Trophoblast cell (in vitro differentiated cells and primary cell): ENCODE measurements around the gene TMEM145.

Source experiments
- DNase-seq, 2 donors: peaks; one replicate each; pipeline ENCODE4 v3.0.0-alpha.2; 2016
- H2AFZ ChIP-seq: 2 replicates; pipeline ENCODE4 v1.6.1; 2013; ENCODE audit warnings: low read length, moderate library complexity, mild to moderate bottlenecking; ENCODE audit not compliant: insufficient read depth, poor library complexity
- H2AK5ac ChIP-seq: 2 replicates; pipeline ENCODE4 v1.6.1; 2013; ENCODE audit warnings: mild to moderate bottlenecking, low read length
- H2BK120ac ChIP-seq: 2 replicates; pipeline ENCODE4 v1.6.1; 2013; ENCODE audit warnings: low read length, mild to moderate bottlenecking, moderate library complexity; ENCODE audit not compliant: insufficient read depth, poor library complexity
- H2BK12ac ChIP-seq: 2 replicates; pipeline ENCODE4 v1.6.1; 2013; ENCODE audit warnings: mild to moderate bottlenecking, low read length, moderate library complexity
- H2BK5ac ChIP-seq: 2 replicates; pipeline ENCODE4 v1.6.1; 2013; ENCODE audit warnings: low read length, low read depth, moderate library complexity, mild to moderate bottlenecking; ENCODE audit not compliant: poor library complexity
- H3K14ac ChIP-seq: 2 replicates; pipeline ENCODE4 v1.6.1; 2013; ENCODE audit warnings: mild to moderate bottlenecking, low read length
- H3K18ac ChIP-seq: 2 replicates; pipeline ENCODE4 v1.6.1; 2013; ENCODE audit warnings: mild to moderate bottlenecking, low read length
- H3K23ac ChIP-seq: 2 replicates; pipeline ENCODE4 v1.6.1; 2013; ENCODE audit warnings: low read length
- H3K27ac ChIP-seq: 2 replicates; pipeline ENCODE4 v1.5.1; 2013; ENCODE audit warnings: low read depth, mild to moderate bottlenecking, inconsistent platforms, low read length, moderate library complexity
- H3K27me3 ChIP-seq: 2 replicates; pipeline ENCODE4 v1.6.1; 2013; ENCODE audit warnings: inconsistent platforms, mild to moderate bottlenecking, low read length, moderate library complexity; ENCODE audit not compliant: insufficient read depth
- H3K36me3 ChIP-seq, 2 experiments: 1 replicate in 1 of 2; 2 replicates in 1 of 2; pipeline ENCODE4 v1.6.1; 2013; ENCODE audit warnings: low read length in 2 of 2, mild to moderate bottlenecking in 2 of 2, moderate library complexity in 1 of 2; ENCODE audit not compliant: insufficient read depth in 2 of 2, control insufficient read depth in 1 of 2
- H3K4ac ChIP-seq: 2 replicates; pipeline ENCODE4 v1.6.1; 2013; ENCODE audit warnings: low read depth, mild to moderate bottlenecking, low read length, moderate library complexity
- H3K4me1 ChIP-seq, 2 experiments: 1 replicate in 1 of 2; 2 replicates in 1 of 2; pipeline ENCODE4 v1.6.1; 2013; ENCODE audit warnings: low read length in 2 of 2, mild to moderate bottlenecking in 2 of 2, moderate library complexity in 1 of 2; ENCODE audit not compliant: insufficient read depth in 2 of 2, control insufficient read depth in 1 of 2
- H3K4me2 ChIP-seq: 2 replicates; pipeline ENCODE4 v1.6.1; 2013; ENCODE audit warnings: inconsistent platforms, mild to moderate bottlenecking, low read length, moderate library complexity
- H3K4me3 ChIP-seq: 2 replicates; pipeline ENCODE4 v1.5.1; 2013; ENCODE audit warnings: mild to moderate bottlenecking, low read depth, low read length, inconsistent platforms
- H3K79me1 ChIP-seq: one replicate; pipeline ENCODE4 v1.6.1; 2013; ENCODE audit warnings: low read length
- H3K79me2 ChIP-seq: 2 replicates; pipeline ENCODE4 v1.6.1; 2013; ENCODE audit warnings: low read length, mild to moderate bottlenecking; ENCODE audit not compliant: control insufficient read depth, insufficient read depth, poor library complexity
- H3K9ac ChIP-seq: 2 replicates; pipeline ENCODE4 v1.6.1; 2013; ENCODE audit warnings: mild to moderate bottlenecking, low read length
- H3K9me3 ChIP-seq: 2 replicates; pipeline ENCODE4 v1.6.1; 2013; ENCODE audit warnings: low read depth, mild to moderate bottlenecking, control low read depth, inconsistent platforms, low read length; ENCODE audit not compliant: insufficient read depth
- H4K12ac ChIP-seq: 2 replicates; pipeline ENCODE4 v1.6.1; 2013; ENCODE audit warnings: low read depth, mild to moderate bottlenecking, low read length, moderate library complexity
- H4K8ac ChIP-seq: 2 replicates; pipeline ENCODE4 v1.6.1; 2013; ENCODE audit warnings: low read depth, mild to moderate bottlenecking, low read length, moderate library complexity
- H4K91ac ChIP-seq: one replicate; pipeline ENCODE4 v1.6.1; 2013; ENCODE audit warnings: low read depth, mild to moderate bottlenecking, low read length, moderate library complexity
- WGBS: extraction: QIAGEN DNeasy Blood & Tissue Kit; methylation state at CpG from one replicate; pipeline ENCODE4 v1.1.7; 2013; ENCODE audit warnings: missing lambda C conversion rate; ENCODE audit not compliant: insufficient read length, insufficient coverage; ENCODE audit errors: extremely low coverage; 5-methylcytosine and 5-hydroxymethylcytosine counted together

Gene TMEM145

DNA sequence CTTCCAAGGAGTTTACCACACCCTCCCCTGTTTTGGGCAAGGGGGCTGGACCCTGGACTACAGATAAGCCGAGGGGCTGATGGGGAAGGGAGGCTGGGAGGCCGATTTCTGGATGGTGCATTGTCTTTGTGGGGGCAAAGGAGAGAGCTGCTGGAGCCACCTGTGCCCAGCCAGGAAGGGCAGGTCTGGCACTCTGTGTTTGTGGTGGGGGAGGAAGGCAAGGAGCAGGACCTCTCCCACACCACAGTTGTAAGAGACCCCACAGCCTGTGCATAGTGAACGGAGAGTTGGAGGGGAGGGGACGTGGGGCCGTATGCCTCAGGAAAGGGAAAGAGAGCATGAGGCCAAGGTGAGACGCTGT is 27.1 kb upstream of the TMEM145 start:
- Histone ChIP-seq H2BK5ac (no peak overlapping the region), H2AK5ac (no peak overlapping the region), H4K12ac (peak overlapping the region; percentile 32), H3K4me3 (no peak overlapping the region), H3K23ac (no peak overlapping the region), H3K9ac (no peak overlapping the region), H3K18ac (peak overlapping the region; percentile 41), H3K4me2 (no peak overlapping the region), H4K91ac (no peak overlapping the region), H3K27ac (no peak overlapping the region), H2BK12ac (no peak overlapping the region), H4K8ac (no peak overlapping the region), H2AFZ (no peak overlapping the region), H3K27me3 (no peaks in the 10 kb centered on the region), H3K79me2 (peaks cover 11% of the 10 kb centered on the region), H3K4ac (peak overlapping the region; percentile 38), H3K14ac (no peak overlapping the region), H3K9me3 (peaks cover 4% of the 10 kb centered on the region), H3K79me1 (peaks cover 25% of the 10 kb centered on the region), H2BK120ac (no peak overlapping the region), H3K4me1 (peaks cover 35 to 40% of the 10 kb centered on the region in 2 experiments), H3K36me3 (peaks cover 47 to 48% of the 10 kb centered on the region in 2 experiments)
- no peak for DNase-seq
- WGBS, result no CpG with 5 or more reads among the region's 6 CpGs

DNA sequence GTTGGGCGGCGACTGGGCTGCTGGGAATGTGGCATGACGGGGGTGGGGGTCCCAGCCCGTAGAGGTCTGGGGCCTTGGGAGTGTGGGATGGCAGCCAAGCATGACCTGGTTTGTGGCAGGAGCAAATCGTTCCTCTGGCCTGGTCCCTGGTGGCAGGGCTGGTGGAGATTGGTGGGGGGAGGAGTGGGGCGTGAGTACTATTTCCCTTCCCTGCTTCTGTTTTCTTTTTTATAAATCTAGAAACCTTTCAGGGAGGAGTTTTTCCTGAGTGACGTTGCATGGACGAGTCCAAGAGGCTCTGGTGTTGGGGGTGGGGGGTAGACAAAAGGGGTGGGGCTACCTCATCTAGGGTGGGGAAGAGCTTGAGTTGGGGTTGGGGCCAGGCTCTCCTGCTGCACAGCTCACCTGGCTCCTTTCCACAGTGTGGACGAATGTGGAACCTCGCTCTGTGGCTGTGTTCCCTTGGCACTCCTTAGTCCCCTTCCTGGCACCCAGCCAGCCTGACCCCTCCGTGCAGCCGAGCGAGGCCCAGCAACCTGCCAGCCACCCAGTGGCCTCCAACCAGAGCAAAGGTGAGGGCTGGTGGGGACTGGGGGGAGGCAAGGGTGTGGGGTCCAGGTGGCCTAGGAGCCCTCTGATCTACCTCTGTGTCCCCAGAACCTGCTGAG is 26.6 kb upstream of the TMEM145 start:
- Histone ChIP-seq H2BK120ac (no peak overlapping the region), H4K12ac (peak overlapping the region; percentile 32), H2BK12ac (no peak overlapping the region), H3K9me3 (peaks cover 4% of the 10 kb centered on the region), H3K36me3 (peaks cover 52 to 53% of the 10 kb centered on the region in 2 experiments), H4K91ac (no peak overlapping the region), H3K14ac (no peak overlapping the region), H3K79me1 (peaks cover 20% of the 10 kb centered on the region), H3K4me3 (no peak overlapping the region), H3K4me2 (no peak overlapping the region), H2BK5ac (no peak overlapping the region), H2AFZ (no peak overlapping the region), H3K79me2 (peaks cover 11% of the 10 kb centered on the region), H3K4ac (no peak overlapping the region), H3K18ac (peak overlapping the region; percentile 41), H3K27me3 (no peaks in the 10 kb centered on the region), H3K27ac (no peak overlapping the region), H3K9ac (no peak overlapping the region), H3K23ac (no peak overlapping the region), H3K4me1 (peaks cover 31 to 35% of the 10 kb centered on the region in 2 experiments), H2AK5ac (no peak overlapping the region), H4K8ac (no peak overlapping the region)
- DNase-seq, result no peak
- WGBS, result no CpG with 5 or more reads among the region's 13 CpGs

DNA sequence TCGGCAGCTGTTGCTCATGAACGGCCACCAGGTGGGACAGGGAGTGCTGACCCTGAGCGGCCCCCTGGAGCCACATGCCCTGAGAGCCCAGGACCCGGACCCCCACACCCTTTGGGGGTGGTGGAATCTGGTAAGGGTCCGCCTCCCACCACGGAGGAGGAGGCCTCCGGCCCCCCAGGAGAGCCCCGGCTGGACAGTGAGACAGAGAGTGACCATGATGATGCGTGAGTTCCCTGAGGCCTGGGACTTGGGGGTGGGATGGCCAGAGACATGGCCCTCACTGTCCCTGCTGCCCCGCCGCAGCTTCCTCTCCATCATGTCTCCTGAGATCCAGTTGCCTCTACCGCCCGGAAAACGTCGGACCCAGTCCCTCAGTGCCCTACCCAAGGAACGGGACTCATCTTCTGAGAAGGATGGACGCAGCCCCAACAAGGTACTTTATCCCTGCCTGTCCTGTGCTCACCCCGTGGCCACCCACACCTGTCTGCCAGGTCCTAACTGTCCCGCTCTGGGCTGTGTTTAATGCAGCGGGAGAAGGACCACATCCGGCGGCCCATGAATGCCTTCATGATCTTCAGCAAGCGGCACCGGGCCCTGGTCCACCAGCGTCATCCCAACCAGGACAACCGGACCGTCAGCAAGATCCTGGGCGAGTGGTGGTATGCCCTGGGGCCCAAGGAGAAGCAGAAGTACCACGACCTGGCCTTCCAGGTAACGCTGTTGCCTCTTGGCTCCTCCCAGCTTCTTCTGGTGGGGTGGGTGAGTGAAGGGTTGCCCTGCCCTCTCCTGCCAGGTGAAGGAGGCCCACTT is 25.9 kb upstream of the TMEM145 start:
- Histone ChIP-seq H4K8ac (no peak overlapping the region), H2BK120ac (no peak overlapping the region), H3K4me1 (peaks cover 24 to 28% of the 10 kb centered on the region in 2 experiments), H3K27me3 (no peaks in the 10 kb centered on the region), H2BK12ac (no peak overlapping the region), H3K79me2 (peaks cover 11% of the 10 kb centered on the region), H2BK5ac (no peak overlapping the region), H3K4ac (no peak overlapping the region), H3K27ac (no peak overlapping the region), H3K4me2 (no peak overlapping the region), H4K91ac (no peak overlapping the region), H3K79me1 (peaks cover 13% of the 10 kb centered on the region), H3K36me3 (peaks cover 60% of the 10 kb centered on the region in 2 experiments), H2AFZ (no peak overlapping the region), H3K4me3 (no peak overlapping the region), H4K12ac (no peak overlapping the region), H3K14ac (no peak overlapping the region), H3K18ac (no peak overlapping the region), H3K9ac (no peak overlapping the region), H2AK5ac (no peak overlapping the region), H3K23ac (no peak overlapping the region), H3K9me3 (peaks cover 4% of the 10 kb centered on the region)
- WGBS, result no CpG with 5 or more reads among the region's 30 CpGs
- DNase-seq, result no peak

DNA sequence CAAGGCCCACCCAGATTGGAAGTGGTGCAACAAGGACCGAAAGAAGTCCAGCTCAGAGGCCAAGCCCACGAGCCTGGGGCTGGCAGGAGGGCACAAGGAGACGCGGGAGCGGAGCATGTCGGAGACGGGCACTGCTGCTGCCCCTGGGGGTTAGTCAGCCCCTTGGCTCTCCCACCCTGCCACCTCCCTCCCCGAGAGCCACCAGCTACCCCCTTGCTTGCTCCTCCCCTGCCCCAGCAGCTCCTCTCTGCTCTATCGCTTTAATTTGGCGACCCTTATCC is 25.3 kb upstream of the TMEM145 start:
- no peak overlapping the region for H3K4me2 ChIP-seq
- no peak overlapping the region for H2BK120ac ChIP-seq
- H3K36me3 ChIP-seq, result peaks cover 65% of the 10 kb centered on the region in 2 experiments
- no peak overlapping the region for H3K18ac ChIP-seq
- no peak overlapping the region for H2BK12ac ChIP-seq
- H2BK5ac ChIP-seq, result no peak overlapping the region
- H2AK5ac ChIP-seq, result no peak overlapping the region
- peaks cover 11% of the 10 kb centered on the region for H3K79me2 ChIP-seq
- H3K4me3 ChIP-seq, result no peak overlapping the region
- H4K8ac ChIP-seq, result no peak overlapping the region
- no peak for DNase-seq
- H4K12ac ChIP-seq, result no peak overlapping the region
- no peak overlapping the region for H3K27ac ChIP-seq
- H3K9me3 ChIP-seq, result peaks cover 4% of the 10 kb centered on the region
- H3K4ac ChIP-seq, result no peak overlapping the region
- no CpG with 5 or more reads among the region's 10 CpGs for WGBS
- no peak overlapping the region for H3K14ac ChIP-seq
- H3K79me1 ChIP-seq, result peaks cover 12% of the 10 kb centered on the region
- no peak overlapping the region for H3K23ac ChIP-seq
- H3K27me3 ChIP-seq, result no peaks in the 10 kb centered on the region
- no peak overlapping the region for H4K91ac ChIP-seq
- H3K9ac ChIP-seq, result no peak overlapping the region
- H3K4me1 ChIP-seq, result peaks cover 23 to 24% of the 10 kb centered on the region in 2 experiments
- no peak overlapping the region for H2AFZ ChIP-seq
